ENCODE data around the gene NSUN7. TPM values are rescaled to one million over a fixed set of nuclear protein-coding genes. Genes with fewer than 3 reads are reported as not detected.

Gene NSUN7
- total RNA-seq, 4 donors from 2014 or later, result 6.8 to 14.1 (median 12.2) TPM; not detected in 1

DNA sequence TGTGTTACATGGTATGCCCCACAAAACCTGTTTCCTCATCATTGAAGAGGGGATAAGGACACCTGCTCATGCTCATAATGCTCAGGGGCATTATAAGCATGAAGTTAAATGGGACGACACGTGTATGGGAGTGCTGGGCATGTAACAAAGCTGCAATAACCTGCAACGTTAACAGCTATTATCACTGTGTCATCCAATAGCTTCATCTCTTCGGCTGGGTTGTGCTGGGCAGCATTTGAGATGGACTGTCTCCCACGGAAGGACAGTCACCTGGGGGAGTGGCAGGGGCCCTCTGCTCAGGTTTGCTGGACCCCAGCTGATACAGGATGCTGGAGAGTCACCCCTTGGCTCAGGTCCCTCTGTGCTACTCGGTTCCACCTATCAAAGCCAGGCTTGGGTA lies 94.5 kb downstream of the NSUN7 start:
- Histone ChIP-seq H3K36me3 (no peaks in the 10 kb centered on the region), H3K9me3 (no peaks in the 10 kb centered on the region), H3K4me1 (no peaks in the 10 kb centered on the region), H3K27ac (no peak overlapping the region), H3K27me3 (no peaks in the 10 kb centered on the region), H3K4me3 (no peak overlapping the region)
- intact Hi-C loops (cut with DNase I; ENCODE audit: low total_unique reads), result no loop called here
- TF ChIP-seq POLR2A (IDR thresholded peaks at IDR 0.05), result no peak
- TF ChIP-seq, protein P1, sequence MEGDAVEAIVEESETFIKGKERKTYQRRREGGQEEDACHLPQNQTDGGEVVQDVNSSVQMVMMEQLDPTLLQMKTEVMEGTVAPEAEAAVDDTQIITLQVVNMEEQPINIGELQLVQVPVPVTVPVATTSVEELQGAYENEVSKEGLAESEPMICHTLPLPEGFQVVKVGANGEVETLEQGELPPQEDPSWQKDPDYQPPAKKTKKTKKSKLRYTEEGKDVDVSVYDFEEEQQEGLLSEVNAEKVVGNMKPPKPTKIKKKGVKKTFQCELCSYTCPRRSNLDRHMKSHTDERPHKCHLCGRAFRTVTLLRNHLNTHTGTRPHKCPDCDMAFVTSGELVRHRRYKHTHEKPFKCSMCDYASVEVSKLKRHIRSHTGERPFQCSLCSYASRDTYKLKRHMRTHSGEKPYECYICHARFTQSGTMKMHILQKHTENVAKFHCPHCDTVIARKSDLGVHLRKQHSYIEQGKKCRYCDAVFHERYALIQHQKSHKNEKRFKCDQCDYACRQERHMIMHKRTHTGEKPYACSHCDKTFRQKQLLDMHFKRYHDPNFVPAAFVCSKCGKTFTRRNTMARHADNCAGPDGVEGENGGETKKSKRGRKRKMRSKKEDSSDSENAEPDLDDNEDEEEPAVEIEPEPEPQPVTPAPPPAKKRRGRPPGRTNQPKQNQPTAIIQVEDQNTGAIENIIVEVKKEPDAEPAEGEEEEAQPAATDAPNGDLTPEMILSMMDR (IDR thresholded peaks at IDR 0.05), result no peak
- DNase-seq, result no peak

DNA sequence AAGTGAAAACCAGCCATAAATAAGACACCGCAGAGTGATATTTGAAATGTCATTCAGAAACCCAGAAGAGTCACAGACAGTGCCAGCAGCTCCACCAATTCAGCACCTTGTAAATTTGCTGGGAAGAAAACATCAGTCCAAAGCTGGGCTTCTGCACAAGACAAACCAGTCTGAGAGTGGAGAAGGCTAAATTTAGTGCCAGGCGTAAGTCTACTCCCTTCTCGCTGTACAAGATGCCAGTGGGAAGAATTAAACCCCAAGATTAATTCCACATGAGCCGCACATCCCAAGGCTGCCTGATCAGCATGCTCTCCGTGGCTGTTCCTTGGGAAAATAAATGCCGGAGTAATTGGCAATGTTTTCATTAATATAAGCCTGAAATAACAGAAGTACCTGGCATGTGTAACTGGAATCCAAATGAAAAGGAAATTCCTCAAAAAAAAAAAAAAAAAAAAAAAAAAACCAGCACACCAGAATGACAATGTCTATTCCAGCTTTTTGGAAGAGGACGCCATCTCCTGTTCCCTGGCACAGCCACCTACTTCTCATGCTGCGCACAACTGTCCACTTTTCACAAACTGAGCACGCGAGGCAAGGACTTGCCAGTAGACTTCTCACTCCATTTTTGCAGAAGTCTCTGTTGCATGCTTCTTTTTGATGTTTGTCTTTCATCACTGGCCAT lies 95.5 kb downstream of the NSUN7 start:
- H3K27me3 ChIP-seq, result no peaks in the 10 kb centered on the region
- no peak for DNase-seq
- no peaks in the 10 kb centered on the region for H3K4me1 ChIP-seq
- no peak overlapping the region for H3K27ac ChIP-seq
- no peaks in the 10 kb centered on the region for H3K9me3 ChIP-seq
- intact Hi-C loops (cut with DNase I; ENCODE audit: low total_unique reads), result no loop called here
- TF ChIP-seq, protein P1 (IDR thresholded peaks at IDR 0.05), result no peak
- TF ChIP-seq POLR2A (IDR thresholded peaks at IDR 0.05), result no peak
- H3K4me3 ChIP-seq, result no peak overlapping the region
- no peaks in the 10 kb centered on the region for H3K36me3 ChIP-seq

DNA sequence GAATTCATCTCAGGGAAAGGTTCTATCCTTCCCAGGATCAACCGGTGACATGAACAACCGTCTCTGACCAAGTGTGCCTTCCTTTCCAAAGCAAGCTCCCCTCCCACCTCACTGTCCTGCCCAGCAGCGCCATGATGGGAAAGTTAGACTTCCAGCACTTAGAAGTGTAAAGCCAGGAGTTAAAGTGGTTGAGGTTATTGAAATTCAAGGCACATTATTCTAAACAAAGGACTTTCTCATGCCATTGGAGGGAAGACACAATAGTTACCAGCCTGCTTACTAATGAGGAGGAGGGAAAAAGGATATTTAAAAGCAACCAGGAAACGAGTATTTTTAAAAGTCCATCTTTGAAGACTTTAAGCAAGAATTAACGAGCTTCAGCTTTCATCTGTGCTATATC lies 96.8 kb downstream of the NSUN7 start:
- Histone ChIP-seq H3K9me3 (no peaks in the 10 kb centered on the region), H3K27me3 (no peaks in the 10 kb centered on the region), H3K4me3 (no peak overlapping the region), H3K36me3 (no peaks in the 10 kb centered on the region), H3K4me1 (no peaks in the 10 kb centered on the region), H3K27ac (no peak overlapping the region)
- TF ChIP-seq POLR2A (IDR thresholded peaks at IDR 0.05), result no peak
- TF ChIP-seq, protein P1 (IDR thresholded peaks at IDR 0.05), result no peak
- intact Hi-C loops (cut with DNase I; ENCODE audit: low total_unique reads), result no loop called here
- DNase-seq, result no peak

DNA sequence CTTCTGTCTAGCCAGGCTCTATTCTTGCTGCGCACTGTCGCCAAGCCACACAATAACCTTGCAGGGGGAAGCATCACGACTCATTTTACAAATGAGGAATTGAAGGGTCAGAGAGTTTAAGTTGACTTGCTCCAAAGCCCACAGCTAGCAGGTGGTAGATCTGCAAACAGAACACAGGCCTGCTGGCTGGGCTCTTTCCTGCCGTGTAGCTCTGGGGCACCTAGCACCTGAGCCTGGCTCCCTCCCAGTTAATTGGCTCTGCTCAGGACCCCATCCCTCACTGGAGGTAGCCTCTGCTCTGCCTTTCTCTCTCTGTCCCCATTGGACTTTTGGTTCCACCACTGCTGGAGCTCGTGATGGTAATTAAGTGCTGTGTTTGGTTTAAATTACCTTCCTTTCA lies 98.5 kb downstream of the NSUN7 start:
- no peak overlapping the region for H3K27ac ChIP-seq
- no peaks in the 10 kb centered on the region for H3K4me1 ChIP-seq
- TF ChIP-seq POLR2A (IDR thresholded peaks at IDR 0.05), result no peak
- TF ChIP-seq, protein P1 (IDR thresholded peaks at IDR 0.05), result no peak
- no peaks in the 10 kb centered on the region for H3K36me3 ChIP-seq
- no peaks in the 10 kb centered on the region for H3K9me3 ChIP-seq
- H3K4me3 ChIP-seq, result no peak overlapping the region
- no peaks in the 10 kb centered on the region for H3K27me3 ChIP-seq
- DNase-seq, result no peak
- intact Hi-C loops (cut with DNase I; ENCODE audit: low total_unique reads), result no loop called here

DNA sequence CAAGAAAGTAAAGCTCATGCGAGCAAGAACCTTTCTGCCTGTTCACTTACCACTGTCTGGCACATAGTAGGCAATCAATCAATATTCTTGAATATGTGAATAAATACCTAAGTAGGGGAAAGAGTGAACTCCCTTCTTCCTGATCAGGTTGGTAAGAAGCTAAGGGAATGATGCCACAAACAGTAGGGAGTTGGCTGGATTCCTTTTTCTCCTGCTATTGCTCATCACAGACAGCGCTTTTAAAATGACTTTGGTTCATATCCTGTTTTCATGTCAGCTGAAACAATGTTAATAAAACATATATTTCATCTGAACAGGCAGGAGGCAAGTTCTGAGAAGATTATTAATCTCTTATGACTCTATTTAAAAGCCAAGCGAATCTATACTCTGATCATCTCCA lies 99.2 kb downstream of the NSUN7 start:
- H3K4me1 ChIP-seq, result no peaks in the 10 kb centered on the region
- no peak for DNase-seq
- no peaks in the 10 kb centered on the region for H3K36me3 ChIP-seq
- no peak overlapping the region for H3K4me3 ChIP-seq
- H3K27ac ChIP-seq, result no peak overlapping the region
- H3K9me3 ChIP-seq, result no peaks in the 10 kb centered on the region
- TF ChIP-seq, protein P1 (IDR thresholded peaks at IDR 0.05), result no peak
- intact Hi-C loops (cut with DNase I; ENCODE audit: low total_unique reads), result no loop called here
- H3K27me3 ChIP-seq, result no peaks in the 10 kb centered on the region

All from uterus (tissue), 4 donors.